T-cell (primary cell): Measurements from ENCODE around the gene CXorf49. TPM values are rescaled to one million over a fixed set of nuclear protein-coding genes. Genes with fewer than 3 reads are reported as not detected.
"Not testable (repeated sequence)": the region's sequence is repeated elsewhere in the genome, so short reads cannot be mapped to it uniquely, and the experiment has no call there.

ENCODE experiments used
- ATAC-seq, 4 experiments: fragments of 200-7000 bp in 3 of 4; fragments of 150-1000 bp in 1 of 4; cut with Tn5 transposase; replicated peaks in 1 of 4; 1 replicate in 3 of 4; 2 replicates in 1 of 4; pipeline ENCODE4 v1.10.0; 2021; ENCODE audit warnings: moderate library complexity in 3 of 4, mild to moderate bottlenecking in 2 of 4, moderate number of reproducible peaks in 1 of 4
- CTCF ChIA-PET, 2 donors: fragments of 300-600 bp; sonication (Branson Sonifier 250); formaldehyde crosslinking; loops; one replicate each; lab custom pipeline; 2022; ENCODE audit warnings: antibody characterized with exemption in 2 of 2; lab: Charles Lee
- POLR2A ChIA-PET, 2 donors: fragments of 300-600 bp; sonication (Branson Sonifier 250); formaldehyde crosslinking; loops; one replicate each; lab custom pipeline; 2022; ENCODE audit warnings: antibody characterized with exemption in 2 of 2; lab: Charles Lee
- DNase-seq, 35 experiments: peaks; one replicate each; pipeline versions ENCODE4 v3.0.0 to v3.0.0-alpha.2; 2013 to 2023
- H3K27ac ChIP-seq: one replicate; pipeline ENCODE4 v1.5.1; 2013; ENCODE audit warnings: low read length
- H3K27me3 ChIP-seq, 2 experiments: replicated peaks in 1 of 2; 1 replicate in 1 of 2; 2 replicates in 1 of 2; pipeline versions ENCODE4 v1.6.1 to v1.7.0; 2013; ENCODE audit warnings: low read length in 1 of 2, mixed read lengths in 1 of 2; ENCODE audit not compliant: control insufficient read depth in 2 of 2, insufficient read depth in 2 of 2; ENCODE audit errors: extremely low read depth in 1 of 2
- H3K36me3 ChIP-seq, 2 donors: 1 replicate in 1 of 2; 2 replicates in 1 of 2; pipeline versions ENCODE4 v1.6.1 to v1.7.0; 2013; ENCODE audit warnings: low read length in 1 of 2; ENCODE audit not compliant: control insufficient read depth in 2 of 2, insufficient read depth in 1 of 2; ENCODE audit errors: extremely low read depth in 1 of 2
- H3K4me1 ChIP-seq, 2 experiments: 1 replicate in 1 of 2; 2 replicates in 1 of 2; pipeline versions ENCODE4 v1.6.1 to v1.7.0; 2013; ENCODE audit warnings: low read length in 2 of 2, mixed read lengths in 1 of 2; ENCODE audit not compliant: insufficient read depth in 2 of 2, control insufficient read depth in 1 of 2; ENCODE audit errors: extremely low read depth in 1 of 2
- H3K4me3 ChIP-seq, 2 donors: 1 replicate in 1 of 2; 2 replicates in 1 of 2; pipeline versions ENCODE4 v1.5.1 to v1.7.0; 2013; ENCODE audit warnings: mild to moderate bottlenecking in 2 of 2, low read length in 1 of 2, moderate library complexity in 1 of 2; ENCODE audit not compliant: control insufficient read depth in 1 of 2; ENCODE audit errors: extremely low read depth in 1 of 2
- H3K9me3 ChIP-seq: 2 replicates; pipeline ENCODE4 v1.7.0; 2013
- H3K27ac Mint-ChIP-seq, 2 donors: one replicate each; pipeline ENCODE4 v1.8.0; 2020 to 2021; ENCODE audit warnings: mild to moderate bottlenecking in 2 of 2, mixed read lengths in 2 of 2
- H3K27me3 Mint-ChIP-seq, 2 donors: one replicate each; pipeline ENCODE4 v1.8.0; 2021 to 2022; ENCODE audit warnings: mixed read lengths in 2 of 2
- H3K36me3 Mint-ChIP-seq: one replicate; pipeline ENCODE4 v1.8.0; 2021; ENCODE audit warnings: mixed read lengths
- H3K4me1 Mint-ChIP-seq, 3 donors: one replicate each; pipeline ENCODE4 v1.8.0; 2020 to 2022; ENCODE audit warnings: mixed read lengths in 3 of 3, mild to moderate bottlenecking in 1 of 3
- H3K4me3 Mint-ChIP-seq, 3 donors: one replicate each; pipeline ENCODE4 v1.8.0; 2020 to 2022; ENCODE audit warnings: mild to moderate bottlenecking in 3 of 3, mixed read lengths in 3 of 3, moderate library complexity in 3 of 3
- H3K9me3 Mint-ChIP-seq, 3 donors: one replicate each; pipeline ENCODE4 v1.8.0; 2020 to 2022; ENCODE audit warnings: mixed read lengths in 3 of 3
- WGBS: methylation state at CpG from one replicate; pipeline ENCODE4 v1.1.5; 2013; ENCODE audit warnings: missing lambda C conversion rate; ENCODE audit not compliant: insufficient coverage; 5-methylcytosine and 5-hydroxymethylcytosine counted together
- total RNA-seq, 35 experiments: library from RNA in 6 of 35; stranded (reverse) in 6 of 35; fragments of 120-200 nt in 1 of 35; gene quantifications; one replicate each; pipeline versions ENCODE4 v1.2.1 to v1.2.4 and lab custom pipeline; 2013 to 2026

The CXorf49 gene
- total RNA-seq, 5 donors from 2014 or later (not counting 1 experiment from before 2014, with no cell fraction given) = not detected

DNA sequence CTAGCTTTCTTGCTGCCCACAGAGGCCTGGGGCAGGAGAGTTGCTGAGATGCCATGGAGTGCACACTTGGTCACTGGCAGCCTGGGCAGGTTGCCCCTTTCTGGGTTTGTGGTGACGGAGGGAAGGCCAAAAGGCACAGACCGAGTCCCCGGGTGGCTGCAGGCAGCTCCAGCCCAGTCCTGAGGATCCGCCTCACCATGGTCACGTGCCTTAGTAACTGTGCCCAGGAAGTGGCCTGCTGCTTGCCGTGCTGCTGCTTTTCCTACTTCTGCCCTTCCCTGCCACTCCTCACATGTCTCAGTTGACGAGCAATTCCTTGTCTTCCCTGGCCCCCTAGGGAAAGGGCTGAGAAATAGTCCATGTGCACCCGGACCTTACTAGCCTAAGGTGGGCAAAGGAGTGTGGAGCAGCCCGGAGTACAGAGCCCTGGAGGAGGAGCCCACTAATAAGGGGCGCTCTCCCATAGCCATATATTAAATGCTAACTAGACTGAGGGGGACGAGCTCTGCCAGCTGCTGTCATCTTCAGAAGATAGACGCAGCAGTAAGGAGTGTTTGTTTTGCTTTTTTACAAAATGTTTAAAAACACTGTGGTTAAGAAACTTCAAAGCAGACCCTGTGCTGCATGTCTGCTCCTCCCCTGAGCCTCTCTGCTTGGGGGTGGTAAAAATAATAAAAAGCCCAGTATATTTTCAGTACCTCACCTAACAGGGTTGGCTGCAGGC, 19.6 kb downstream of the CXorf49 start:
- H3K27ac ChIP-seq, H3K4me3 ChIP-seq, H3K27ac Mint-ChIP-seq, DNase-seq, H3K9me3 ChIP-seq, H3K27me3 ChIP-seq, H3K36me3 Mint-ChIP-seq, H3K9me3 Mint-ChIP-seq, CTCF ChIA-PET, H3K4me1 Mint-ChIP-seq, H3K27me3 Mint-ChIP-seq, H3K4me3 Mint-ChIP-seq, H3K4me1 ChIP-seq, POLR2A ChIA-PET, H3K36me3 ChIP-seq: not testable (repeated sequence)
- no CpG with 5 or more reads among the region's 12 CpGs for WGBS
- ATAC-seq = peak; percentile 71 to 80 (median 72)

DNA sequence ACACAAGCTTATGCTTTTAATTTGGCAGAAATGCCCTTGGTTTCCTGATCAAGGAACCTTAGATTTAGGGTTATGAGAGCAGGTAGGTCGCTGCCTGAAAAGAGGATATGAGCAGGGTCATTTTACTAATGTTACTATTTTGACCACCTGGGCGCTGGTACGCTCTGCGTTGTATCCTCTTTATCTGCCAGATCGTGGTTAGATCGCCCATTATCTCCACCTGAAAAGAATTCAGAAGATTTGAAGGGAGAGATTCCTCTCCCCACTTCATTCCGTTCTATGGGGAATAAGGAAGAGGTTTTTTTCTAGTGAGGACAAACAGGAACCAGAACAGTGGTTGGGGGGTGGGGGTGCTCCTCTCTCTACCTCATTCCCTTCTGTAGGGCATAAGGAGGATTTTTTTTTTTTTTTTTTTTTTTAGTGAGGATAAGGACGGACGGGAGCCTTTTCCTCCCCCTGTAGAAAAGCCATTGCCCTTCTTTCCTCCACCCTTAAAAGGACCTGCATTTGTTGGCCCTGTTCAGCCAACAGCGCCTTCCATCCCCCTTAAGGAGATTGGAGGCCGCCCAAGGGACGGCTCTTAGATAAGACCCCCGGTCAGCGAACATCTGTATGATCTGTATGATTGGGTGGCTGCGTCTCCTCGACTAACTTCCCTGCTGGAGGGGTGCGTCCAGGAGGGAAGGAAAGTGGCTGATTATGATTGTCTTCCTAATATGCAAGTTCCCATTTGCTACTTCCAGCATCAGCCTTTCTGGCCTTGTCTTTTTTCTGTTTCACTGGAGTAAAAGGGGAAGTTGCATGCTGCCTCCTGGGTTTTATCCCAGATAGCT, 20.4 kb downstream of the CXorf49 start:
- POLR2A ChIA-PET, H3K27ac Mint-ChIP-seq, H3K36me3 ChIP-seq, H3K36me3 Mint-ChIP-seq, H3K4me3 Mint-ChIP-seq, H3K27ac ChIP-seq, ATAC-seq, H3K4me1 ChIP-seq, H3K27me3 ChIP-seq, H3K27me3 Mint-ChIP-seq, H3K9me3 Mint-ChIP-seq, H3K4me1 Mint-ChIP-seq, DNase-seq, CTCF ChIA-PET, H3K4me3 ChIP-seq, H3K9me3 ChIP-seq: not testable (repeated sequence)
- WGBS = no CpG with 5 or more reads among the region's 17 CpGs

DNA sequence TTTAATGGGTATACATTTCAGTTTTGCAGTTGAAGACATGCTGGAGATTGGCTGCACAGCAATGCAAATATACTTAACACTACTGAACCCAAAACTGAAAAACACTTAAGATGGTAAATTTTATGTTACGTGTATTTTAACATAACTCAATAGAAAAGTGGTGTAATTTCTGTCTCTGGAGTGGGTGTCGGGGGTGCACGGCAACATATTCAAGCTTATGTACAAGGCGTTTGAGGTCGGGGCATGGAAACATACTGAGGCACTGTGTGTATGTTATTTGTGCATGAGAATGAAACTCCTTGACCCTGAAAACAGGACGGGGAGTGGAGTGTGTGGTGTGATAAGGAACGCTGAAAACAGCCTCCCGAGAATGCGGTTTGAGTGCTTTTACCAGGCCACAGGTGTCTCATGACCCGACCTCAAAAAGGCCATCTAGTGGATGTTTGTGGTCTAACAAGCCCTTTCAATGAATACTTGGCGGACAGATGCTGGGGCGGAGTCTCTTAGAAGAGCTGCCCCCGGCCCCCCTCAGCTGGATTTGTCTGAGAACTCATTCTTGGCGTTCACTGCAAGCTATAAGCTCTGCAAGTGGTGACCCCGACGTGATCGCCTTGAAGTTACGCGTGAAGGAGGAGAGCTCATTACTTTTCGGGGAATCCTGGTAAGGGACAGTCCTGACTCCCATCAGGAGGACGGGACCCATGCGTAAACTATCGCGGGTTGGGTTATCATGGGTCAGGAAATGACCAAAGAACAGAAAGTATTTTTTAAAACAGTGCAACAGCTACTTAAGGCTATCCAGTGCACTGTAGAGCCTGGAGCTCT, 21.2 kb downstream of the CXorf49 start:
- H3K27ac ChIP-seq, H3K9me3 ChIP-seq, H3K4me1 ChIP-seq, H3K27me3 ChIP-seq, H3K9me3 Mint-ChIP-seq, CTCF ChIA-PET, H3K36me3 Mint-ChIP-seq, H3K4me1 Mint-ChIP-seq, DNase-seq, H3K27ac Mint-ChIP-seq, H3K36me3 ChIP-seq, POLR2A ChIA-PET, H3K4me3 Mint-ChIP-seq, H3K4me3 ChIP-seq, H3K27me3 Mint-ChIP-seq: not testable (repeated sequence)
- WGBS = no CpG with 5 or more reads among the region's 24 CpGs
- peak; percentile 42 to 50 (median 47) for ATAC-seq

DNA sequence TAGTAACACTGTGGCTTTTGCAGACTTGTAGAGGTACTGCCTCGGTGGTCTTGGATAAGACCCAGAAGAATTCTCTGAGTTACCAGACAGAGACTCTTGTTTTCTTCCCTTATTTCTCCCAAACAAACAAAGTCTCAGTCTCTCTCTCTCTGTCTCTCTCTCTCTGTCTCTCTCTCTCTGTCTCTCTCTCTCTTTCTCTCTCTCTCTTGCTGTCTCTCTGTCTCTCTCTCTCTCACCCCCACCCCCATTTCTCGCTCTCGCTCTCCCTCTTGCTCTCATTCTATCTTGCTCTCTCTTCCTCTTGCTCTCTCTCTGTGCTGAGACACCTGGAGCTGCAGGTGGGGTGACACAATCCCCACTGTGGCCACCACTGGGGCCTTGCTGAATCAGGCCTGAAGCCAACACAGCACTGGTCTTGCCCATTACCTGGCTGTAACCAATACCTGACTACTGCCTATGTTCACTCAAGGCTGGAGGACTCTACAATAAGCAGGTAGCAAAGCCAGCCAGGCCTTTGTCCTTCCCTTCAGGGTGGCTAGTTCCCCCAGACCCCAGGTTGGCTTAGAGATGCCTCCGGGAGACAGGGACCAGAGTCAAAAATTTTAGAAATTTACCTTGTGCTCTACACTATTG, 38.4 kb downstream of the CXorf49 start:
- ATAC-seq (no peak), DNase-seq (no peak)
- H3K4me3 ChIP-seq = no peak overlapping the region
- H3K9me3 ChIP-seq = no peaks in the 10 kb centered on the region
- no peaks in the 10 kb centered on the region for H3K9me3 Mint-ChIP-seq
- H3K27ac Mint-ChIP-seq = no peak overlapping the region
- ChIA-PET POLR2A (no interaction called here), CTCF (no interaction called here)
- H3K27me3 Mint-ChIP-seq = no peaks in the 10 kb centered on the region
- no peak overlapping the region for H3K27ac ChIP-seq
- no peaks in the 10 kb centered on the region for H3K4me1 Mint-ChIP-seq
- no peak overlapping the region for H3K4me3 Mint-ChIP-seq
- no peaks in the 10 kb centered on the region for H3K4me1 ChIP-seq
- H3K36me3 ChIP-seq = no peaks in the 10 kb centered on the region
- H3K27me3 ChIP-seq = no peaks in the 10 kb centered on the region
- no peaks in the 10 kb centered on the region for H3K36me3 Mint-ChIP-seq
- no CpG with 5 or more reads among the region's 4 CpGs for WGBS

DNA sequence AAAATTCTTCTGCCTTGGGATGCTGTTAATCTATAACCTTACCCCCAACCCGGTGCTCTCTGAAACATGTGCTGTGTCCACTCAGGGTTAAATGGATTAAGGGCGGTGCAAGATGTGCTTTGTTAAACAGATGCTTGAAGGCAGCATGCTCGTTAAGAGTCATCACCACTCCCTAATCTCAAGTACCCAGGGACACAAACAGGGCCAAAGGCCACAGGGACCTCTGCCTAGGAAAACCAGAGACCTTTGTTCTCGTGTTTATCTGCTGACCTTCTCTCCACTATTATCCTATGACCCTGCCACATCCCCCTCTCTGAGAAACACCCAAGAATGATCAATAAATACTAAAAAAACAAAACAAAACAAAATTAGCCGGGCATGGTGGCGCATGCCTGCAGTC, 40.9 kb downstream of the CXorf49 start:
- CTCF ChIA-PET, H3K9me3 Mint-ChIP-seq, H3K36me3 Mint-ChIP-seq, H3K27me3 ChIP-seq, ATAC-seq, H3K27me3 Mint-ChIP-seq, H3K4me3 Mint-ChIP-seq, H3K36me3 ChIP-seq, H3K27ac Mint-ChIP-seq, H3K4me3 ChIP-seq, POLR2A ChIA-PET, H3K4me1 ChIP-seq, H3K27ac ChIP-seq, H3K4me1 Mint-ChIP-seq, H3K9me3 ChIP-seq, DNase-seq: not testable (repeated sequence)
- no CpG with 5 or more reads among the region's 6 CpGs for WGBS

DNA sequence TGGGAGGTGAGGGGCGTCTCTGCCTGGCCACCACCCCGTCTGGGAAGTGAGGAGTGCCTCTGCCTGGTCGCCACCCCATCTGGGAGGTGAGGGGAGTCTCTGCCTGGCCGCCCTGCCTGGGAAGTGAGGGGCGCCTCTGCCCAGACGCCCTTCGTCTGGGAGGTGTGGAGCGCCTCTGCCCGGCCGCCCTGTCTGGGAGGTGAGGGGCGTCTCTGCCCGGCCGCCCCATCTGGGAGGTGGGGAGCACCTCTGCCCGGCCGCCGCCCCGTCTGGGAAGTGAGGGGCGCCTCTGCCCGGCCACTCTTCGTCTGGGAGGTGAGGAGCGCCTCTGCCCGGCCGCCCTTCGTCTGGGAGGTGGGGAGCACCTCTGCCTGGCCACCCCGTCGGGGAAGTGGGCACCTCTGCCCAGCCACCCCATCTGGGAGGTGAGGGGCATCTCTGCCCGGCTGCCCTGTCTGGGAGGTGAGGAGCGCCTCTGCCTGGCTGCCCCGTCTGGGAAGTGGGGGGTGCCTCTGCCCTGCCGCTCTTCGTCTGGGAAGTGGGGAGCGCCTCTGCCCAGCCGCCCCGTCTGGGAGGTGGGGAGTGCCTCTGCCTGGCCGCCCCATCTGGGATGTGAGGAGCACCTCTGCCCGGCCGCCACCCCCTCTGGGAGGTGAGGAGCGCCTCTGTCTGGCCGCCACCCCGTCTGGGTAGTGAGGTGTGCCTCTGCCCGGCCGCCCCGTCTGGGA, 41.9 kb downstream of the CXorf49 start:
- H3K27ac Mint-ChIP-seq, H3K4me3 Mint-ChIP-seq, H3K27me3 Mint-ChIP-seq, H3K4me1 ChIP-seq, ATAC-seq, POLR2A ChIA-PET, H3K36me3 Mint-ChIP-seq, H3K27ac ChIP-seq, H3K9me3 Mint-ChIP-seq, H3K36me3 ChIP-seq, H3K4me3 ChIP-seq, CTCF ChIA-PET, H3K4me1 Mint-ChIP-seq, H3K27me3 ChIP-seq, H3K9me3 ChIP-seq: not testable (repeated sequence)
- WGBS = 94% methylated on average over 5 of the region's 43 CpGs
- DNase-seq = peak in 1 of 35 experiments; percentile 11
